ENCODE measurements around the gene CRABP2.

Gene CRABP2

GRCh38 chr1:156669794-156670193, 35.6 kb downstream of the CRABP2 start:
- no peaks in the 10 kb centered on the region for H3K36me3 ChIP-seq (replicated peaks; ENCODE audit: low read depth, low read length)
- no peaks in the 10 kb centered on the region for H3K9me3 ChIP-seq (ENCODE audit: insufficient read depth, low read length)
- H3K27me3 ChIP-seq (ENCODE audit: low read depth, low read length): peaks cover 55% of the 10 kb centered on the region
- H3K4me3 ChIP-seq (ENCODE audit: low read length): no peak overlapping the region
- H4K20me1 ChIP-seq (ENCODE audit: insufficient read depth, low read length): no peaks in the 10 kb centered on the region
- no peaks in the 10 kb centered on the region for H3K79me2 ChIP-seq (ENCODE audit: low read length)
- no peak overlapping the region for H3K27ac ChIP-seq (ENCODE audit: low read length)
- peaks cover 1% of the 10 kb centered on the region for H3K4me1 ChIP-seq (ENCODE audit: low read length)
- H3K4me2 ChIP-seq (ENCODE audit: low read length): no peak overlapping the region
- TF ChIP-seq EZH2phosphoT487 (IDR thresholded peaks at IDR 0.05; ENCODE audit: low read depth) (no peak), CTCF (IDR thresholded peaks at IDR 0.05; ENCODE audit: low read depth, low read length) (no peak)
- H3K9ac ChIP-seq (ENCODE audit: low read length): no peak overlapping the region
- H2AFZ ChIP-seq (ENCODE audit: low read depth, low read length): no peak overlapping the region

- peaks cover 8% of the 10 kb centered on the region for H3K4me1 ChIP-seq (ENCODE audit: low read length)
Measured at GRCh38 chr1:156668801-156669637, 36.4 kb downstream of the CRABP2 start.

DNA sequence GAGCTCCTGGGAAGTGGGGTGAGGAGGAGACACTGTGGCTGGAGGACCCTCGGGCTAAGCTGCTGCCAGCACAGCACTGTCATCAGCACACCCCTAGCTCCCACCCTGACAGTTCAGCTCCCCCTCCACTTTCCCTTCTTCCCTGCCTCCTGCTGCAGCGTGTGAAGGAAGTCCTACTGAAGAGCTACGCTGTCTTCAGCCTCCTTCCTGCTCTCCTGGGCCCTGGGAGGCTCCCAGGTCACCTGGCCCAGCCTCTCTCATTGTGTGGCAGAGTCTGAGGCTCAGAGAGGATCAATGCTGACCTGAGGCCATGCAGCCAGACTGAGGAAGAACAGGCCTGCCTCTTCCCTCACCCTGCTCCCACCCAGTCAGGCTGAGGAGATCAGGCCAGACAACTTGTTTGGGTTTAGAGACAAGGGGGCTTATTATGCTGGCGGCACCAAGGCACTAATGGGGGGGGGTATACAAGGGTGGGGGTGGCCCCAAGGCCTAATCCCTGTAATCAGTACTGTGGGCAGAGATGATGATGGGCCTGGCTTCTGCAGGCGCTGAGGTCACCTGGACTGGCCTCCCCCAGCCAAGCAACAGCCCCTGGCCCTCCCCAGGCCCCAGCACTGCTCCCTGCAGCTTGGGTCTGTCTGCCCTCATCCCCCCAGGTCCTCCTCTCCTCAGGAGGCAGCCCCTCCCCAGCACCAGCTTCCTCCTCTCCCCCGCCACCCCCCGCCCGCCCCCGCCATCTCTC, 37.2 kb downstream of the CRABP2 start:
- H4K20me1 ChIP-seq (ENCODE audit: insufficient read depth, low read length): no peaks in the 10 kb centered on the region
- no peak overlapping the region for H3K27ac ChIP-seq (ENCODE audit: low read length)
- no peak overlapping the region for H3K4me2 ChIP-seq (ENCODE audit: low read length)
- peaks cover 48% of the 10 kb centered on the region for H3K27me3 ChIP-seq (ENCODE audit: low read depth, low read length)
- no peak overlapping the region for H3K9ac ChIP-seq (ENCODE audit: low read length)
- H3K79me2 ChIP-seq (ENCODE audit: low read length): no peaks in the 10 kb centered on the region
- TF ChIP-seq EZH2phosphoT487 (IDR thresholded peaks at IDR 0.05; ENCODE audit: low read depth) (no peak), CTCF (IDR thresholded peaks at IDR 0.05; ENCODE audit: low read depth, low read length) (no peak)
- H2AFZ ChIP-seq (ENCODE audit: low read depth, low read length): no peak overlapping the region
- H3K4me1 ChIP-seq (ENCODE audit: low read length): peaks cover 14% of the 10 kb centered on the region
- no peaks in the 10 kb centered on the region for H3K9me3 ChIP-seq (ENCODE audit: insufficient read depth, low read length)
- H3K4me3 ChIP-seq (ENCODE audit: low read length): no peak overlapping the region
- H3K36me3 ChIP-seq (replicated peaks; ENCODE audit: low read depth, low read length): no peaks in the 10 kb centered on the region

More at GRCh38 chr1:156668801-156669637, 36.4 kb downstream of the CRABP2 start:
- Histone ChIP-seq H3K9ac (ENCODE audit: low read length) (no peak overlapping the region), H2AFZ (ENCODE audit: low read depth, low read length) (no peak overlapping the region), H3K9me3 (ENCODE audit: insufficient read depth, low read length) (no peaks in the 10 kb centered on the region), H3K4me3 (ENCODE audit: low read length) (no peak overlapping the region), H3K4me2 (ENCODE audit: low read length) (no peak overlapping the region), H3K27me3 (ENCODE audit: low read depth, low read length) (peaks cover 56% of the 10 kb centered on the region), H4K20me1 (ENCODE audit: insufficient read depth, low read length) (no peaks in the 10 kb centered on the region), H3K79me2 (ENCODE audit: low read length) (no peaks in the 10 kb centered on the region), H3K27ac (ENCODE audit: low read length) (no peak overlapping the region), H3K36me3 (replicated peaks; ENCODE audit: low read depth, low read length) (no peaks in the 10 kb centered on the region)
- TF ChIP-seq EZH2phosphoT487 (IDR thresholded peaks at IDR 0.05; ENCODE audit: low read depth): no peak
- no peak for TF ChIP-seq CTCF (IDR thresholded peaks at IDR 0.05; ENCODE audit: low read depth, low read length)

GRCh38 chr1:156667610-156667967, 37.8 kb downstream of the CRABP2 start:
- no peak for TF ChIP-seq EZH2phosphoT487 (IDR thresholded peaks at IDR 0.05; ENCODE audit: low read depth)
- TF ChIP-seq CTCF (IDR thresholded peaks at IDR 0.05; ENCODE audit: low read depth, low read length): no peak
- no peak overlapping the region for H2AFZ ChIP-seq (ENCODE audit: low read depth, low read length)
- no peak overlapping the region for H3K4me2 ChIP-seq (ENCODE audit: low read length)
- no peaks in the 10 kb centered on the region for H4K20me1 ChIP-seq (ENCODE audit: insufficient read depth, low read length)
- no peak overlapping the region for H3K27ac ChIP-seq (ENCODE audit: low read length)
- no peak overlapping the region for H3K9ac ChIP-seq (ENCODE audit: low read length)
- peaks cover 43% of the 10 kb centered on the region for H3K27me3 ChIP-seq (ENCODE audit: low read depth, low read length)
- H3K79me2 ChIP-seq (ENCODE audit: low read length): no peaks in the 10 kb centered on the region
- no peaks in the 10 kb centered on the region for H3K9me3 ChIP-seq (ENCODE audit: insufficient read depth, low read length)
- no peak overlapping the region for H3K4me3 ChIP-seq (ENCODE audit: low read length)
- H3K4me1 ChIP-seq (ENCODE audit: low read length): peaks cover 19% of the 10 kb centered on the region
- H3K36me3 ChIP-seq (replicated peaks; ENCODE audit: low read depth, low read length): no peaks in the 10 kb centered on the region
